H1 (cell line): ENCODE results near the gene PLXNA4. TPM values are rescaled to one million over a fixed set of nuclear protein-coding genes. Genes with fewer than 3 reads are reported as not detected.

Experiments used
- ATF3 ChIP-seq: IDR thresholded peaks from 2 replicates; pipeline ENCODE4 v1.6.1; 2011; ENCODE audit warnings: low read depth, mild to moderate bottlenecking, low read length; ENCODE audit not compliant: insufficient read depth
- CTCF ChIP-seq, 3 experiments: IDR thresholded peaks; 1 replicate in 2 of 3; 2 replicates in 1 of 3; pipeline versions ENCODE4 v1.5.1 to v1.6.1; 2011; ENCODE audit warnings: low read length in 3 of 3, mild to moderate bottlenecking in 3 of 3, inconsistent platforms in 2 of 3, low read depth in 1 of 3, moderate library complexity in 1 of 3; ENCODE audit not compliant: insufficient read depth in 1 of 3; ENCODE audit errors: control extremely low read depth in 1 of 3
- HDAC6 ChIP-seq: IDR thresholded peaks from one replicate; pipeline ENCODE4 v1.7.1; 2012; ENCODE audit warnings: low read depth, mild to moderate bottlenecking, inconsistent platforms, low read length, moderate library complexity
- SAP30 ChIP-seq: fragments of 300-600 bp; sonication (generic); IDR thresholded peaks from 2 replicates; pipeline ENCODE4 v1.7.1; 2012; ENCODE audit warnings: low read length, moderate library complexity, mild to moderate bottlenecking, inconsistent platforms; ENCODE audit not compliant: insufficient read depth, insufficient replicate concordance
- polyA plus RNA-seq, 7 experiments: library from polyadenylated mRNA; depleted of rRNA in 3 of 7; stranded (reverse) in 5 of 7; unstranded in 2 of 7; fragments of >200 nt in 5 of 7; fragments of 200-250 nt in 2 of 7; gene quantifications; 1 replicate in 5 of 7; 2 replicates in 1 of 7; 4 replicates in 1 of 7; pipeline versions ENCODE4 v1.2.1 to v1.2.3, GENCODE V29; 2011 to 2013; ENCODE audit warnings: missing spikeins in 2 of 7, mixed read lengths in 2 of 7
- total RNA-seq: library from RNA; stranded (reverse); fragmentation: NEBNext Ultra II Directional; extraction: Animal tissue kit (Norgen Biotek cat#: 25700); gene quantifications from 2 replicates; pipeline ENCODE4 v1.2.1, GENCODE V29; 2021

The PLXNA4 gene
- total and polyA plus RNA-seq, 2 of the 8 experiments (the other 6 are each of a cell fraction or from before 2014, with no cell fraction given): 0.76 to 0.79 TPM

- TF ChIP-seq SAP30 (no peak), ATF3 (no peak), HDAC6 (no peak), CTCF (IDR thresholded peaks at IDR 0.05; ENCODE audit: control extremely low read depth in 1 of 3, insufficient read depth in 1 of 3, low read depth in 1 of 3, low read length in 3 of 3) (no peak)
These were observed 10.4 kb downstream of the PLXNA4 start (continued) for GRCh38 chr7:132565885-132566284.
